Kidney (tissue), 14 donors: Measurements from ENCODE around the gene DIAPH1. TPM values are rescaled to one million over a fixed set of nuclear protein-coding genes. Genes with fewer than 3 reads are reported as not detected.
A peak's percentile ranks its signal among the peaks of the same experiment; 100 is the strongest.

Experiments used
- DNase-seq, 5 donors: peaks; one replicate each; pipeline ENCODE4 v3.0.0-alpha.2; 2013 to 2020
- FAIRE-seq: peaks from 2 replicates; lab custom pipeline; 2012; peaks lifted over from hg19 to GRCh38; lab: Jason Lieb, UNC
- H3K27ac ChIP-seq, 2 donors: one replicate each; pipeline ENCODE4 v1.7.0; 2013; ENCODE audit warnings: low read depth in 2 of 2, low read length in 2 of 2, inconsistent platforms in 1 of 2
- H3K27me3 ChIP-seq: one replicate; pipeline ENCODE4 v1.7.1; 2013; ENCODE audit warnings: low read length, inconsistent platforms; ENCODE audit not compliant: control insufficient read depth, insufficient read depth
- H3K36me3 ChIP-seq, 3 donors: one replicate each; pipeline versions ENCODE4 v1.7.0 to v1.7.1; 2013; ENCODE audit warnings: low read length in 3 of 3, control low read depth in 1 of 3, inconsistent platforms in 1 of 3; ENCODE audit not compliant: insufficient read depth in 3 of 3, control insufficient read depth in 2 of 3
- H3K4me1 ChIP-seq, 3 donors: one replicate each; pipeline versions ENCODE4 v1.7.0 to v1.7.1; 2013; ENCODE audit warnings: low read length in 3 of 3, inconsistent platforms in 1 of 3, low read depth in 1 of 3; ENCODE audit not compliant: control insufficient read depth in 2 of 3, insufficient read depth in 2 of 3
- H3K4me3 ChIP-seq, 3 donors: one replicate each; pipeline versions ENCODE4 v1.7.0 to v1.8.1; 2013; ENCODE audit warnings: low read length in 3 of 3, control low read depth in 1 of 3, inconsistent platforms in 1 of 3
- H3K9ac ChIP-seq, 3 donors: one replicate each; pipeline versions ENCODE4 v1.7.0 to v1.7.1; 2013; ENCODE audit warnings: low read length in 3 of 3, control low read depth in 1 of 3, inconsistent platforms in 1 of 3
- H3K9me3 ChIP-seq, 3 donors: one replicate each; pipeline versions ENCODE4 v1.7.0 to v1.7.1; 2013; ENCODE audit warnings: low read length in 3 of 3, control low read depth in 1 of 3, inconsistent platforms in 1 of 3; ENCODE audit not compliant: control insufficient read depth in 2 of 3, insufficient read depth in 1 of 3
- CTCF ChIP-seq: IDR thresholded peaks from 3 replicates; pipeline ENCODE4 v1.5.1; 2012; ENCODE audit warnings: mild to moderate bottlenecking, moderate library complexity, borderline replicate concordance; ENCODE audit not compliant: insufficient read depth; ENCODE audit errors: extremely low read depth
- intact Hi-C: fragments of 100-400 bp; cut with DNase I; formaldehyde crosslinking; loops from one replicate; pipeline ENCODE4 v1.11.1; 2022
- polyA plus RNA-seq: library from polyadenylated mRNA; stranded (reverse); fragments of 350-450 nt; fragmentation: Illumina TruSeq; extraction: RNeasy Lipid Tissue Mini Kit (QIAGEN cat#74804); gene quantifications from one replicate; pipeline ENCODE4 v1.2.3, GENCODE V29; 2014; ENCODE audit warnings: low read depth, low replicate concordance; ENCODE audit not compliant: insufficient read depth
- total RNA-seq: library from RNA; stranded (reverse); fragmentation: NEBNext Ultra II Directional; extraction: Animal tissue kit (Norgen Biotek cat#: 25700); gene quantifications from one replicate; pipeline ENCODE4 v1.2.1, GENCODE V29; 2021
- donor health status: control.
- donor health status: control.
- donor health status: control.
- donor health status: control.
- donor health status: control.
- donor health status: DM: yes; HTN: yes; CAD: no.
- donor health status: Normal renal cell carcinoma (clear cell type).

Gene DIAPH1
- total and polyA plus RNA-seq, 2 donors from 2014 or later = 60.6 to 156 TPM

GRCh38 chr5:141489841-141490240 lies 129.0 kb downstream of the DIAPH1 start:
- intact Hi-C loops = no loop called here

GRCh38 chr5:141488591-141489561 lies 129.9 kb downstream of the DIAPH1 start, which contains the start of gene PCDHGC5:
TSS of gene PCDHGC5 (plus strand) at chr5:141489081. CDS start at chr5:141489241, 160 bp downstream.
- intact Hi-C loops = no loop called here
- Histone ChIP-seq H3K27ac (no peak within 1 kb of the TSS), H3K27me3 (no peaks in the 10 kb centered on the region), H3K4me1 (peaks cover 0 to 3% (median 3%) of the 10 kb centered on the region in 3 donors), H3K9ac (no peak within 1 kb of the TSS), H3K4me3 (no peak within 1 kb of the TSS), H3K36me3 (peaks cover 0 to 4% (median 0%) of the 10 kb centered on the region in 3 donors), H3K9me3 (no peaks in the 10 kb centered on the region)
- FAIRE-seq = no peak
- DNase-seq = peak in 1 of 5 donors; percentile 28
- no peak for TF ChIP-seq CTCF

More at GRCh38 chr5:141489841-141490240, 129.0 kb downstream of the DIAPH1 start:
- Histone ChIP-seq H3K4me3 (no peak overlapping the region), H3K36me3 (peaks cover 0 to 4% (median 0%) of the 10 kb centered on the region in 3 donors), H3K27ac (no peak overlapping the region), H3K4me1 (peaks cover 0 to 3% (median 0%) of the 10 kb centered on the region in 3 donors), H3K9ac (no peak overlapping the region), H3K27me3 (no peaks in the 10 kb centered on the region), H3K9me3 (no peaks in the 10 kb centered on the region)
- no peak for TF ChIP-seq CTCF
- no peak for FAIRE-seq
- DNase-seq = no peak

- no peak overlapping the region for H3K27ac ChIP-seq
- TF ChIP-seq CTCF = no peak
- peaks cover 0 to 3% (median 3%) of the 10 kb centered on the region in 3 donors for H3K4me1 ChIP-seq
- peak in 1 of 5 donors; percentile 24 for DNase-seq
- intact Hi-C loops = no loop called here
- H3K27me3 ChIP-seq = no peaks in the 10 kb centered on the region
- H3K4me3 ChIP-seq = no peak overlapping the region
- no peak overlapping the region for H3K9ac ChIP-seq
- no peak for FAIRE-seq
- H3K36me3 ChIP-seq = peaks cover 0 to 4% (median 0%) of the 10 kb centered on the region in 3 donors
- H3K9me3 ChIP-seq = no peaks in the 10 kb centered on the region
These were observed 131.7 kb downstream of the DIAPH1 start for GRCh38 chr5:141487131-141487530.
